Kidney epithelial cell (primary cell): Measurements from ENCODE around the gene SMARCA4. TPM values are rescaled to one million over a fixed set of nuclear protein-coding genes. Genes with fewer than 3 reads are reported as not detected.
"Not testable (repeated sequence)": the region's sequence is repeated elsewhere in the genome, so short reads cannot be mapped to it uniquely, and the experiment has no call there.

Experiments used
- DNase-seq: peaks from one replicate; pipeline ENCODE4 v3.0.0-alpha.2; 2010; ENCODE audit warnings: low read depth
- H3K27me3 ChIP-seq: 2 replicates; pipeline ENCODE4 v1.6.0; 2011; ENCODE audit warnings: low read length; ENCODE audit not compliant: control insufficient read depth, insufficient read depth
- H3K36me3 ChIP-seq: 2 replicates; pipeline ENCODE4 v1.5.1; 2011; ENCODE audit warnings: low read length; ENCODE audit not compliant: control insufficient read depth, insufficient read depth
- H3K4me3 ChIP-seq: 2 replicates; pipeline ENCODE4 v1.5.1; 2011; ENCODE audit warnings: low read depth, mild to moderate bottlenecking, control low read depth, low read length
- total RNA-seq: library from RNA; depleted of rRNA; stranded (reverse); fragments of >200 nt; gene quantifications from 2 replicates; pipeline ENCODE4 v1.2.3, GENCODE V29; 2015
- TF ChIP-seq, protein P1 (sequence below): IDR thresholded peaks from 2 replicates; pipeline ENCODE4 v1.5.1; 2011; ENCODE audit warnings: mild to moderate bottlenecking, moderate library complexity, low read length, control low read depth, inconsistent platforms; ENCODE audit not compliant: insufficient read depth, poor library complexity, severe bottlenecking

SMARCA4 gene
- total RNA-seq, 1 donor from 2014 or later = 124 TPM

DNA sequence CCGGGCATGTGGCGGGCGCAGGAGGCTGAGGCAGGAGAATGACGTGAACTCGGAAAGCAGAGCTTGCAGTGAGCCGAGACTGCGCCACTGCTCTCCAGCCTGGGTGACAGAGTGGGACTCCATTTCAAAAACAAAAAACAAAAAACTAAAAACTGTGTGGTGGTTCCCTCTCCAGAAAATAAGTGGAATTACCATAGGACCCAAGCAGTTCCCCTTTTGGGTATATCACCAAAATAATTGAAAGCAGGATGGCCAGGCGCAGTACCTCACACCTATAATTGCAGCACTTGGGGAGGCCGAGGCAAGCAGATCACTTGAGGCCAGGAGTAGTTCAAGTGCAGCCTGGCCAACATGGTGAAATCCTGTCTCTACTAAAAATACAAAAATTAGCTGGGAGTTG, 112.7 kb downstream of the SMARCA4 start:
- no peak for DNase-seq
- Histone ChIP-seq H3K36me3 (no peaks in the 10 kb centered on the region), H3K27me3 (no peaks in the 10 kb centered on the region), H3K4me3 (no peak overlapping the region)
- TF ChIP-seq, protein P1, sequence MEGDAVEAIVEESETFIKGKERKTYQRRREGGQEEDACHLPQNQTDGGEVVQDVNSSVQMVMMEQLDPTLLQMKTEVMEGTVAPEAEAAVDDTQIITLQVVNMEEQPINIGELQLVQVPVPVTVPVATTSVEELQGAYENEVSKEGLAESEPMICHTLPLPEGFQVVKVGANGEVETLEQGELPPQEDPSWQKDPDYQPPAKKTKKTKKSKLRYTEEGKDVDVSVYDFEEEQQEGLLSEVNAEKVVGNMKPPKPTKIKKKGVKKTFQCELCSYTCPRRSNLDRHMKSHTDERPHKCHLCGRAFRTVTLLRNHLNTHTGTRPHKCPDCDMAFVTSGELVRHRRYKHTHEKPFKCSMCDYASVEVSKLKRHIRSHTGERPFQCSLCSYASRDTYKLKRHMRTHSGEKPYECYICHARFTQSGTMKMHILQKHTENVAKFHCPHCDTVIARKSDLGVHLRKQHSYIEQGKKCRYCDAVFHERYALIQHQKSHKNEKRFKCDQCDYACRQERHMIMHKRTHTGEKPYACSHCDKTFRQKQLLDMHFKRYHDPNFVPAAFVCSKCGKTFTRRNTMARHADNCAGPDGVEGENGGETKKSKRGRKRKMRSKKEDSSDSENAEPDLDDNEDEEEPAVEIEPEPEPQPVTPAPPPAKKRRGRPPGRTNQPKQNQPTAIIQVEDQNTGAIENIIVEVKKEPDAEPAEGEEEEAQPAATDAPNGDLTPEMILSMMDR = no peak

GRCh38 chr19:11076792-11077191, 116.0 kb downstream of the SMARCA4 start:
- not testable (repeated sequence) for DNase-seq, H3K27me3 ChIP-seq, H3K4me3 ChIP-seq, H3K36me3 ChIP-seq

- Histone ChIP-seq H3K27me3 (no peaks in the 10 kb centered on the region), H3K36me3 (no peaks in the 10 kb centered on the region), H3K4me3 (no peak overlapping the region)
- no peak for DNase-seq
- TF ChIP-seq, protein P1 = no peak
Observed at GRCh38 chr19:11078893-11079292, 118.1 kb downstream of the SMARCA4 start.

- H3K36me3 ChIP-seq = no peaks in the 10 kb centered on the region
- H3K4me3 ChIP-seq = no peak overlapping the region
- TF ChIP-seq, protein P1 = no peak
- no peaks in the 10 kb centered on the region for H3K27me3 ChIP-seq
- no peak for DNase-seq
Observed at GRCh38 chr19:11079999-11080398, 119.2 kb downstream of the SMARCA4 start.

GRCh38 chr19:11087870-11088505, 127.2 kb downstream of the SMARCA4 start:
- TF ChIP-seq, protein P1 = no peak
- no peak overlapping the region for H3K4me3 ChIP-seq

DNA sequence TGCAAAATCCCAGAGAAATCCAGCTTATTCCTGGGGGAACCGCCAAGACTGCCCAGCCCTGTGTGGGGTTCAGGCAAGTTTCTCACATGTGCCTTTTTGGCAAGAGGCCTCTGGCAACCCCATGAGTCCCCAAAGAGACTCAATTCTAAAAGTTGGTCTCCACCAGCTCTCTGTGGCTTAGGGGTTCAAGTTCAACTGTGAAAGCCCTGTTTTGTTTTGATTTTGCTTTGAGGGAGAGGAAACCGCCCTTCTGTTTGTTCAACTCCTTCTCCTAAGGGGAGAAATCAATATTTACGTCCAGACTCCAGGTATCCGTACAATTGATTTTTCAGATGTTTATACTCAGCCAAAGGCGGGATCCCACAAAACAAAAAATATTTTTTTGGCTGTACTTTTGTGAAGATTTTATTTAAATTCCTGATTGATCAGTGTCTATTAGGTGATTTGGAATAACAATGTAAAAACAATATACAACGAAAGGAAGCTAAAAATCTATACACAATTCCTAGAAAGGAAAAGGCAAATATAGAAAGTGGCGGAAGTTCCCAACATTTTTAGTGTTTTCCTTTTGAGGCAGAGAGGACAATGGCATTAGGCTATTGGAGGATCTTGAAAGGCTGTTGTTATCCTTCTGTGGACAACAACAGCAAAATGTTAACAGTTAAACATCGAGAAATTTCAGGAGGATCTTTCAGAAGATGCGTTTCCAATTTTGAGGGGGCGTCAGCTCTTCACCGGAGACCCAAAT, 127.8 kb downstream of the SMARCA4 start:
- Histone ChIP-seq H3K4me3 (peak overlapping the region; percentile 86), H3K27me3 (no peaks in the 10 kb centered on the region), H3K36me3 (peaks cover 1% of the 10 kb centered on the region)
- no peak for DNase-seq
- TF ChIP-seq, protein P1 = no peak

More at GRCh38 chr19:11087870-11088505, 127.2 kb downstream of the SMARCA4 start:
- no peak for DNase-seq
- H3K27me3 ChIP-seq = no peaks in the 10 kb centered on the region
- H3K36me3 ChIP-seq = no peaks in the 10 kb centered on the region
